GM19455 (cell line): ENCODE results near the gene FAM83D.

Experiments
- ATAC-seq: cut with Tn5 transposase; IDR thresholded peaks from one replicate; pipeline ENCODE4 v1.9.1; 2021; ENCODE audit not compliant: unreplicated experiment

Gene FAM83D

DNA sequence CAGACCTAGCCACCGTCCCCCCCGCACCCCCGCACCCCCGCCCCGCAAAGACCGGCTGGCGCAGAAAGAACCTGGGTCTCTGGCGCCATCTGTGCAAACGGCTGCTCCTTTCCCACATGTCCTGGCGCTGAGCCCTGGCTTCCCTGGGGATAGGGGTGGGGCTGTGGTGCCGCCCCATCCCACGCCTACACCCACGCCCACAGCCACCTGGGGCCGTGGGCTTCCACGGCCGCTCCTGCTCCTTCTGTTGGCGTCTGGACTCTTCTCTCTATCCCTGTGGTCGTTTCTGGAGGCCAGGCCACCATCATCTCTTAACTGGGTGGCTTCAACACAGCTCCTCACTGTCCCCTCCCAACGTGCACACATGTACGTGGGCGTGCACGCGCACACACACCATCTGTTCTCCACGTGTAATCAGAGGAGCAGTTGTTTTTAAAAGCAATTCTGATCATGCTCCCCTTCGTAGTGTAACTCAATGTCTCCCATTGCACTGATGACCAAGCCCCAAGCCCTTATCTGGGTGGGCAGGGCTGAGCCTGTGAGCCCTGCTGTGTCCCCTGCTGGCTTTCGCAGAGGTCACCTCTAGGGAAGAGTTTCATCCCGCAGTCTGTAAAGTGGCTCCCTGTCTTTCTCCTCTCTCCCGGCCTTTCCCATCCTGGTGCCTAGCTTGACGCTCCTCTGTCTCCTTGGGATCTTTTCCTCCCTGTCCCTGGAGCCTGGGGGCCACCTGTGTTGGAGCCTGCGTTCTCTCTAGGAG is 31.9 kb upstream of the FAM83D start:
- ATAC-seq, result no peak

DNA sequence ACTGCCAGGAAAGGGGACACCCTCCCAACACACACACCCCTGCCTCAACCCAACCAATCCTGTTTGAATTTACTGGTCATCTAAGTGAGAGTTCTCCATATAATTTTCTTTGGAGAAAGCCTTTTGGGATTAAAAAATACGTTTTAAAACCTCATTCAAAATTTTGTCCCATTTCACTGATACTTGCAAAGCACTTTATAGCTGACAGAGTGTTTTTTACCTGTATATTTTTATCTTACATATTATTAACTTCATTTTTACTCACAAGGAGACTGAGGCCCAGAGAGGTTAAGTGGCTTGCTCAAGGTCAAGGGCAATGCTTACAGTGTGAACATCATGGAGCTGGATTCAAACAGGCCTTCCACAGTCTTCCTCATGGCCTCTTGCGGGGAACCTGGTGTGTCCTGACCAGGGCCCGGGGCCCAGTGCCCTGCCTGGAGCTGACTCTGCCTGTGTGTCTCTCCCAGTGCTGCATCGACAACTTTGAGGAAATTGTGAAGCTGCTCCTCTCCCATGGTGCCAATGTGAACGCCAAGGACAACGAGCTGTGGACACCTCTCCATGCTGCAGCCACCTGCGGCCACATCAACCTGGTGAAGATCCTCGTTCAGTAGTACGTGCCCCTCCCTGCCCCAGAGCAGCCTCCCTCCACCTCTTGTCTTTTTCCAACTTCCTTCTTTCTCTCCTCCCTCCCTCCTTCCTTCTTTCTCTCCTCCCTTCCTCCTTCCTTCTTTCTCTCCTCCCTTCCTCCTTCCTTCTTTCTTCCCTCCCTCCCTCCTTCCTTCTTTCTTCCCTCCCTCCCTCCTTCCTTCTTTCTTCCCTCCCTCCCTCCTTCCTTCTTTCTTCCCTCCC is 30.9 kb upstream of the FAM83D start:
- no peak for ATAC-seq

DNA sequence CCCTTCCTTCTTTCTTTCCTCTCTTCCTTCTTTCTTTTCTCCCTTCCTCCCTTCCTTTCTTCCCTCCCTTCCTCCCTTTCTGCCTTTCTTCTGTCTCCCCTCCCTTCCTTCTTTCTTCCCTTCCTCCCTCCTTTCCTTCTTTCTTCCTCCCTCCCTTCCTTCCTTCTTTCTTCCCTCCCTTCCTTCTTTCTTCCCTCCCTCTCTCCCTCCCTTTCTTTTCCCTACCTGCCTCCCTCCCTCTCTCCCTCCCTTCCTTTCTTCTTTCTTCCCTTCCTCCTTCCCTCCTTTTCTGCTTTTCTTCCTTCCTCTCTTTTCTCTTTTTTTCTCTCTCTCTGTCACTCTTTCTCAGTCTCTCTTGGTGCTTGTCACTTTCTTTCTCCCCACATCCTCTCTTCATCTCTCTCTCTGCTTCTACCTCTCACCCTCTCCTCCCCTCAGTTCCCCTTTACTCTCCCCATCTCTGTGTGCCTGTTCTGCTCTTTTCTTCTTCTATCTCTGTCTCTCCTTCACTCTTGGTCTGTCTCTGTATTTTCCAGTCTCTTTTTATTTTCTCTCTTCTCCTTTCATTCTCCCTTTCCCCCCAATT is 30.1 kb upstream of the FAM83D start:
- ATAC-seq, result no peak

DNA sequence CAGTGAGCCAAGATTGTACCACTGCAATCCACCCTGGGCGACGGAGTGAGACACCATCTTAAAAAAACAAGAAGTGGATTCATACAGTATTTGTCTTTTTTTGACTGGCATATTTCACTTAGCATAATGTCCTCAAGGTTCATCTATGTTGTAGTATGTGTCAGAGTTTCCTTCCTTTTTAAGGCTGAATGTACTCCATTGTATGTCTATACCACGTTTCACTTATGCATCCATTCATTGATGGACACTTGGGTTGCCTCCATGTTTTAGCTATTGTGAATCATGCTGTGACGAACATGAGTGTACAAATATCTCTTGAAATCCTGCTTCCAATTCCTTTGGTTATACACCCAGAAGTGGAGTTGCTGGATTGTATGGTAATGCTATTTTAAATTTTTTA is 28.9 kb upstream of the FAM83D start:
- ATAC-seq, result no peak

DNA sequence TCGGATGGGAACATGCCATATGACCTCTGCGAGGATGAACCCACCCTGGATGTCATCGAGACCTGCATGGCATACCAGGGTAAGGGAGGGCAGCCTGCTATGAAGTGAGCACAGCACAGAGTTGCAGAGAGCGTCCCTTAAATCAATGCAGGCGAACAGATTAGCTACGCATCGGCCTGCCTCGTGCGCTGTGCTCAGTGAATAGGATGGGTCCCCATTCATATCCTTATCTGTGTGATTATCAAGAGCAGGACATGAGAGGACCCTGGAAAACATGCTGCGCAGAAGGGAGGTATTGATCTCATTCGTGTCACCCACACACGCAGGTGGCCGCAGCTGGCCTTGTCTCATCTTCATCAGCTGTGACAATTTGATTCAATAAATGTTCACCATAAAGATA is 25.6 kb upstream of the FAM83D start:
- no peak for ATAC-seq

DNA sequence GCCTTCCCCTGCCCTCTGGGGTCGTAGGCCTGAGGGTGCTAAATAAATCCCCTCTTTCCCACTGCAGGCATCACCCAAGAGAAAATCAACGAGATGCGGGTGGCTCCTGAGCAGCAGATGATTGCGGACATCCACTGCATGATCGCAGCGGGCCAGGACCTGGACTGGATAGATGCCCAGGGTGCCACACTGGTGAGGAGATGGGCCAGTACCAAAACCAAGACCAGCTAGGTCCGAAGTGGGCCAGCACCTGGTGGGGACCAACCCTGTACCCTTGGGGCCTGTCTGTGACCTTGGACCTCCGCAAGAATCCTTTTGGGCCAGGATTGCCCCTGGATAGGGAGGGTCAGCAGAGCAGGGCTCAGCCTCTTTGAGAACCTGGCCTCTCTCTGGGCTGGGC is 23.6 kb upstream of the FAM83D start:
- ATAC-seq, result no peak

DNA sequence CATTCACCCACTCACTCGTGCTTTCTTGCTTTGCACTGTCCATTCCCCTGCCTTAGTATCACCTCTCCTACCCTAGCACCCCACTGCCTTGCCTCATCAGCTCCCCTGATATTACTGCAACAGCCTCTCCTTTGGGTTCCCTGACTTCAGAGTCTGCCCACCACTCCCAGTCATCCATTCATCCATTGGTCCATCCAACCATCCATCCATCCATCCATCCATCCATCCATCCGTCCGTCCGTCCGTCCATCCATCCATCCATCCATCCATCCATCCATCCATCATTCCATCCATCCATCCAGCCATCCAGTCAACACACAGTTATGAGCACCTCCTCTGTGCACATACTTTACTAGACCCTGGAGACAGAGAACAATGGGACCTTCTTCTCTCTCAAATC is 22.9 kb upstream of the FAM83D start:
- no peak for ATAC-seq

DNA sequence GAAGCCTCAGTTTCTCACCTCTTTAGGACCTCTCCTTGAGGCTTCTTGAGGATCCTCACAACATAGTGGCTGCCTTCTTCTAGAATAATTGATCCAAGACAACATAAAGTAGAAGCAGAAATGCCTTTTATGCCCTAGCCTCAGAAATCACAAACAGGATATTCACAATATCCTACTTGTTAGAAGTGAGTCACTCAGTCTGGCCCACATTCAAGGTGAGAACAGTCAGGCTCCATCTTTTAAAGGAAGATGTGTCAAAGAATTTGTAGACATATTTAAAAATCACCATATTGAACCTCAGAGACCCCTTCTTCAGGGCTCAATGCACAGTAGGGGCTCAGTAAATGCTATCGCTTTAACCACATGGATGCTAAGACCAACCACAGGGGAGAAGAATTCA is 20.8 kb upstream of the FAM83D start:
- ATAC-seq, result no peak

DNA sequence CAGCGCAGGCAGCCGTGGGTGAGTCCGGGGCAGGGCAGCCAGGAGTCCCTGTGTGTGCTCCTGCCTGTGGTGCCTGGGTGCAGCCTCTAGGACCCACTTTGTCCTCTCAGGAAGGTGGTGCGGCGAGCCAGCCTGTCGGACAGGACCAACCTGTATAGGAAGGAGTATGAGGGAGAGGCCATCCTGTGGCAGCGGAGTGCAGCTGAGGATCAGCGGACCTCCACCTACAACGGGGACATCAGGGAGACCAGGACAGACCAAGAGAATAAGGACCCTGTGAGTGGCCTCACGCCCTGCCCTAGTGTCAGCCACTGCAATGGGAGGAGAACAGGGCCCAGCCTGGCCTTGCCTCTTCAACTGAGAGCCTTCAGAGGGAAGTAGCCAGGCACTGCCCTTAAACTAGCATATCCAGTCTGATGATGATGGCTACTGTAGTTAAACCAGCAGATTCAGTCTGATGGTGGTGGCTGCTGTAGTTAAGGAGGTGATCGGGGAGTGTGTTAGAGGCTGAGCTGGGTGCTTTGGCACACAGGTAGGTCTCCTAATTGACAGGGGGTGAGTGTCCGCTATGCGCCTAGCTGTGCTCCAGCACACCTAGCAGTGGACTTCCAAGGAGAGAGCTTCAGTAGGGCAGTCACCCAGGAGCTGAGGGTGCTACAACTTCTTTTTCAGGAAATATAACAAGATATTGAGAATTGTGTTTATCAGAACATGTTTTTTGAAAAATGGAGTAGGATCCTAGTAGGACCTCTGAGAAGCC is 18.1 kb upstream of the FAM83D start:
- ATAC-seq, result no peak

DNA sequence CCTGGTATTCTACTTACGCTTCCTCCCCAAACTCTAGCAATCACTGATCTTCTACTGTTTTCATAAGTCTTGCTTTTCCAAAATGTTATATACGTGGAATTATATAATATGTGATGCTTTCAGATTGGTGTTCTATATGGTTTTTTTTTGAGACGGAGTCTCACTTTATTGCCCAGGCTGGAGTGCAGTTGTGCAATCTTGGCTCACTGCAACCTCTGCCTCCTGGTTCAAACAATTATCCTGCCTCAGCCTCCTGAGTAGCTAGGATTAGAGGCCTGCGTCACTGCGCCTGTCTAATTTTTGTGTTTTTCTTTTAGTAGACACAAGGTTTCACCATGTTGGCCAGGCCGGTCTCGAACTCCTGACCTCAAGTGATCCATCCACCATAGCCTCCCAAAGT is 10.9 kb upstream of the FAM83D start:
- ATAC-seq, result no peak

DNA sequence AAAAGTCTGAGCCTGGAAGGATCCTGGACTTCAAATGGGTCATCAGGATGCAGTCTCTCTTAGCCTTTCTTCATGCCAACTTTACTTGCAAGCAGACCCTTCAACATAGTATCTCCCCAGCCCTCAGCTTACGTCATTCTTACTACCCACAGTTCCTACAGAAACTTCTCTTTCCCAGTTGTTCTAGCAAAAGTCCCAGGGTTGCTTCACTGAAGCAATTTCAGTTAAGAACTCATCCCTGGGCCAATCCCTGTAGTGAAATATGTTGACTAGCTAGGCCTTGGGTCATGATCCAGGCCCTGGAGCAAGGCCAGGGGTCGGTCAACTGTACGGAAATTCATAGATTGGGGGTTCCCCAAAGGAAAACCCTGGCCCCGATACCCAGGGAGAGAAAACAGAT is 8.6 kb upstream of the FAM83D start:
- no peak for ATAC-seq

DNA sequence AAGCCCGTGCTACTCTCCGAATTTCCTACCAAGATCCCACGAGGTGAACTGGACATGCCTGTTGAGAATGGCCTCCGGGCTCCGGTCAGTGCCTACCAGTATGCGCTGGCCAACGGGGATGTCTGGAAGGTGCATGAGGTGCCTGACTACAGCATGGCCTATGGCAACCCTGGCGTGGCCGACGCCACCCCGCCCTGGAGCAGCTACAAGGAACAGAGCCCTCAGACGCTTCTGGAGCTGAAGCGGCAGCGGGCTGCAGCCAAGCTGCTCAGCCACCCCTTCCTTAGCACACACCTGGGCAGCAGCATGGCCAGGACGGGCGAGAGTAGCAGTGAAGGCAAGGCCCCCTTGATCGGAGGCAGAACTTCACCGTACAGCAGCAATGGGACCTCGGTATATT is 8.0 kb upstream of the FAM83D start:
- no peak for ATAC-seq

DNA sequence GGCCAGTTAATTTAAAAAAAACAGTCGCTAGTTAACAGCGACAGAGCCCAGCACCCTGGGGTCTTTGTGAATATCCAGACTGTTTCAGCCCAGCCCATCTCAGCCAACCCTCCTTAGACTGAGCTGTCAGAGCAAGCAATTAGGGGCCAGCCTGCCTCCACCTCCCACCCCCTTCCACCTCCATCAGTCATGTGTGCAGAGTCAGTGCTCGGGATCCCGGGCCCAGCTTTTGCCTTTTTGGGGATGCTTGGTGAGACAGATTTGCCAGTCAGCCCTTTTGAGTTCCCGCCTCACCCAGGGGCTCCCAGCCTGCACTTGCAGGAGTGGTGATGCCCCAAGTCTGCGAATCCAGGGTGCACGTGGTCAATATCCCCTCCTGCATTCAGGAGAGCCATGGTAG is 6.5 kb upstream of the FAM83D start:
- no peak for ATAC-seq

DNA sequence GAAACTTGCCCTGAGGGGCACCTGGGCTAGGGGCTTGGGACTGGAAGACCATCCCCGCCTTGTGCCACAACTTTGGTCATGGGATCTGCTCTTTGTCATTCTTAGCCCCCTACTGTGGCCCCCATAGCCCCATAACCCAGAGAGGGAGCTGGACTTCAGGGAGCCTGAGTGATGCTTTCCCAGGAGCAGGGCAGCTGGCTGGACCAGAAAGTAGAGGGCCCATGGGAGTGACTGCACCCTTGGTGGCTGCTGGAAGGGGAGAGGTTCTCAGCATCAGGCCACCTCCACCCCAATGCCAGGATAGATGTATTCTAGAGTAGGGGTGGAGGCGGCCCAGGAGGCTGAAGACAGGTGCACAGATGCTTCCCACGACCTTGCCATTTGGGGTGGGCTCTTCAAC is 5.8 kb upstream of the FAM83D start:
- ATAC-seq, result no peak

DNA sequence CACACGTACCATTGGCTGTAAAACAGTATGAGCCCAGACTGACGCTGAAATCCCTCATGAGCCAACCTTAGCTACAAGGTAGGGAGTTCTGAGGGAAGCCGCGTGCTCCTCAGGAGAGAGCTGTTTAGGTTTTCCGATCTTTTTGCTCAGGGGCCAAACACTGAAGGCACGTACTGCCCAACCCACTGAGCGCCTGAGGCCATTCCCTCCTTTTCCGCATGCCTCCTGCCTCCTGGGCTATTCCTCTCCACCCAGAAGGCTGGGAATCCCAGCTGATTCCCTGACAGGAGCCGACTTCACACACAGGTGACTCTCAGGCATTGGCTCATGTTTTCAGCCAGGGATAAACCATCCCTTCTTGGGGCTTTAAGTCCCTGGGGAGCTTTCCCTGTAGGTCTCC is 5.4 kb upstream of the FAM83D start:
- no peak for ATAC-seq

DNA sequence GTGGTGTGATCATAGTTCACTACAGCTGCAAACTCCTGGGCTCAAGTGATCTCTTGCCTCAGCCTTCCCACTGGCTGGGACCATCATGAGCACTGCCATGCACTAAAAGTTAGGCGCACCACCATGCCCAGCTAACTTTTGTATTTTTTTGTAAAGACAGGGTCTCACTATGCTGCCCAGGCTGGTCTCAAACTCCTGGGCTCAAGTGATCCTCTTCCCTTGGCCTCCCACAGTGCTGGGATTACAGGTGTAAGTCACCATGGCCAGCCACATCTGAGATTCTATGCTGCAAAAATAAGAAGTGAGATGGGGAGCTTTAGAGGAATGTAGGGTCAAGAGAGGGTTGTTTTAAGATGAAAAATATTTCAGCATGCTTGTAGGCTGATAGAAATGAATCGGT is 1.5 kb upstream of the FAM83D start:
- ATAC-seq, result no peak

DNA sequence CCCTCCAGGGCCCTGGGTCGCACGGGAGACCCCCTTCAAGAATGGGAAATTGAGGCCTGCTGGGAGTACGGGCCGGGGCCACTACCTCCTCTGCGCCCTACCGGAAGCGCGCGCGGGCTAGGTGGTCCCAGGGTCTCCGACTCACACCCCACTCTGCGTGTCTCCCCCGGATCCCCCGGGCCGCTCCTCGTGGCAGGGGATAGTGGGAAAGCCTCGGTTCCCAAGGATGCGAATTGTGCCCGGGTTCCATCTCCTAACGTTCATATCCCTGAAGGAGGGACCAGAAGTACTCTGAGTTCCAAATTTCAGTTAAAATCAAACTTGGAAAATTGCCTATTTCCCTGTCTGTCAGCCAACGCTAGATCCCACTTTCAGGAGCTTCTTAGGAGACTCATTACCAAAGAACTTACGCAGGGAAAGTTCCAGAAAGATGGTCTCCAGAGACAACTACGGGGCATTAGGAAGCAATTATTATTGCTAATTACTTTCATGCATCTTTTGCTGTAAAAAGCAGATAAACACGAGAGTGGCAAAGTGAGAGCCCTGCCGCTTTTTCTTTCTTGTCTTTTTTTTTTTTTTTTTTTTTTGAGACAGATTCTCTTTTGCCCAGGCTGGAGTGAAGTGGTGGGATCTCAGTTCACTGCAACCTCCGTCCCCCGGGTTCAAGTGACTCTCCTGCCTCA is 858 bp downstream of the FAM83D start:
- ATAC-seq, result no peak

DNA sequence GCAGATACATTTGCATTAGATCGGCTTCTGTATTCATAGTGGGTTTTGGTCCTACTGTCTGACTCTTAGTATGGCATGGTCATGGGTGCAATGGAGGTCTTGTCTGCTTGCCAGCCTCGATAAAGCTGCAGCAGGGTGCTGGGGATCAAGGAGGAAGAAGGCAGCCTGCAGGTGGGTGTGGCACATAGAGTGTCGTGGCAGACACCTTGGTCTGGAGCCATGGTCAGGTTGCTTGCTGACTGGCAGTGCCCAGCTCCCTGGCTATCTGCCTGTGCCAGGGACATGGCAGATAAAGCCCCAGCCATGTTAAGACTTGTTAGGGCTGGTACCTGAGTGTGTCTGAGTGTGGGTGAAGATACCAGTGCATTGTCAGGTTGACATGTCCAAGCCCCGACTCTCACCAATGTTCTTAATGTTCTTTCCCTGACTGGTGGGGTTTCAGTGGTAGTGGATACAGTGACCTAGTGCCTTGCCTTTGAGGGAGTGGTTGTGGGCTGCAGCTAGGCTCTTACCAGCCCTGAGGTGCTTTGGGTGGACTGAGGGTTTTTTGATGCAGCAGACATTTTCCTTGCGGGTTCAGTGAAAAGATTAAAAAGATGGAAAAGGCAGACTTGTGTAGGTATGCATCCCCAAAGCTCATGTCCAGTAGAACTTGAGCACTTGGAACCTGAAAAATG is 1.8 kb downstream of the FAM83D start:
- no peak for ATAC-seq

DNA sequence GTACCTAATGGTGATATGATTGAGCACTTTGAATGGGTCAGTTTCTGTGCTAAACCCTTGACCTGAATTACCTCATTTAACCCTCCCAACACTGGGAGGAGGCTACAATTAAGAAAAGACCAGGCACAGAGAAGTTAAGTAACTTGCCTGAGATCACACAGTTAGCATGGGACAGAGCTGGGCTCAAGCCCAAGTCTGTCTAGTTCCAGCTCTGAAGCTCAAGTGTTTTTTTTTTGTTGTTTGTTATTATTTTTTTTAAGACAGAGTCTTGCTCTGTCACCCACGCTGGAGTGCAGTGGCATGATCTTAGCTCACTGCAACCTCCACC is 4.0 kb downstream of the FAM83D start:
- ATAC-seq, result no peak

DNA sequence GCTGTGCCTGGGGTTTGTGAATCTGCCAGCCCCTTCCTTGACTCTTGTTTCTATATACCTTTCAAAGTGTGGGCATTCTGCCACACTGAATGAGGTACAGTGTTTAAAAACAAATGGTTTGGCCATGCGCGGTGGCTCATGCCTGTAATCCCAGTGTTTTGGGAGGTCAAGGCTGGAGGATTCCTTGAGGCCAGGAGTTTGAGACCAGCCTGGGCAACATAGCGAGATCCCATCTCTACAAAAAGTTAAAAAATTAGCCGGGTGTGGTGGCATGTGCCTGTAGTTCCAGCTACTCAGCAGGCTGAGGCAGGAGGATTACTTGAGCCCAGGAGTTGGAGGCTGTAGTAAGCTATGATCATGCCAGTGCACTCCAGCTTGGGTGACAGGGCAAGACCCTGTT is 5.8 kb downstream of the FAM83D start:
- ATAC-seq, result no peak
